ENCODE results near the gene MYLK.

- TF ChIP-seq CTCF (IDR thresholded peaks at IDR 0.05) (no peak), EP300 (IDR thresholded peaks at IDR 0.05) (no peak)
Observed at GRCh38 chr3:123785602-123786001, 98.5 kb downstream of the MYLK start.
